Measurements from ENCODE around the gene PPP4R2.

PPP4R2 gene, protein sequence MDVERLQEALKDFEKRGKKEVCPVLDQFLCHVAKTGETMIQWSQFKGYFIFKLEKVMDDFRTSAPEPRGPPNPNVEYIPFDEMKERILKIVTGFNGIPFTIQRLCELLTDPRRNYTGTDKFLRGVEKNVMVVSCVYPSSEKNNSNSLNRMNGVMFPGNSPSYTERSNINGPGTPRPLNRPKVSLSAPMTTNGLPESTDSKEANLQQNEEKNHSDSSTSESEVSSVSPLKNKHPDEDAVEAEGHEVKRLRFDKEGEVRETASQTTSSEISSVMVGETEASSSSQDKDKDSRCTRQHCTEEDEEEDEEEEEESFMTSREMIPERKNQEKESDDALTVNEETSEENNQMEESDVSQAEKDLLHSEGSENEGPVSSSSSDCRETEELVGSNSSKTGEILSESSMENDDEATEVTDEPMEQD

DNA sequence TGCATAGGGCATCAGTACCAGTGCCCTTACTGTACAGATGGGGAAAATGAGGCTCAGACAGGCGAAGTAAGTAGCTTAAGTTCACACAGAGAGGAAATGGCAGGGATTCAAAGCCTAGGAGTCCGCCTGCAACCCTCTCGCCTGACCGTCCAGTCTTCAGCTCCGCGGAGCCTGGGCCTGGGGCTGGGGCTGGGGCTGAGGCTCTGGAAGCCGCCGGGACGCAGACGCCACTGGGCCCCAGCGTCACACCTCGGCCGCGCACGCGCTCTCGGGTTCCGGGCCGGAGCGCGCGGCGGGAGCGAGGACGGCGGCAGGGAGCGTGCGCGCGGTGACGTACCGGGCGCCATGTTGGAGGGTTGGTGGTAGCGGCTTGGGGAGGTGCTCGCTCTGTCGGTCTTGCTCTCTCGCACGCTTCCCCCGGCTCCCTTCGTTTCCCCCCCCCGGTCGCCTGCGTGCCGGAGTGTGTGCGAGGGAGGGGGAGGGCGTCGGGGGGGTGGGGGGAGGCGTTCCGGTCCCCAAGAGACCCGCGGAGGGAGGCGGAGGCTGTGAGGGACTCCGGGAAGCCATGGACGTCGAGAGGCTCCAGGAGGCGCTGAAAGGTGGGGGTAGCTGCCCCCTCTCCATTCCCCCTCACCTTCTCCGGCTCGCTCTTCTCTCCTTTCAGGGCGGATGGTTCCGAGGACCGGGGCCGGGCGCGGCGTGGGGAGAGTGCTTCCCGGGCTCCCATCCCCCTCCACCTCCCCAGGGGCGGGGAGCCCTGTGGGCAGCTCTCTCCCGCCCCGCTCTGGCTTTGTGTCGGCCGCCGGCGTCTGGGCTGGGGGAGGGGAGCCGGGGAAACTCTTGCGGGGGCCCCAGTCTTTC, at the start of gene PPP4R2:
Gene PPP4R2 (plus strand): TSS at position 339 of the 861 bp plus-strand sequence. CDS start 227 bp downstream, at position 566.
- DNase-seq (ENCODE audit: low spot score), result peak; percentile 93

DNA sequence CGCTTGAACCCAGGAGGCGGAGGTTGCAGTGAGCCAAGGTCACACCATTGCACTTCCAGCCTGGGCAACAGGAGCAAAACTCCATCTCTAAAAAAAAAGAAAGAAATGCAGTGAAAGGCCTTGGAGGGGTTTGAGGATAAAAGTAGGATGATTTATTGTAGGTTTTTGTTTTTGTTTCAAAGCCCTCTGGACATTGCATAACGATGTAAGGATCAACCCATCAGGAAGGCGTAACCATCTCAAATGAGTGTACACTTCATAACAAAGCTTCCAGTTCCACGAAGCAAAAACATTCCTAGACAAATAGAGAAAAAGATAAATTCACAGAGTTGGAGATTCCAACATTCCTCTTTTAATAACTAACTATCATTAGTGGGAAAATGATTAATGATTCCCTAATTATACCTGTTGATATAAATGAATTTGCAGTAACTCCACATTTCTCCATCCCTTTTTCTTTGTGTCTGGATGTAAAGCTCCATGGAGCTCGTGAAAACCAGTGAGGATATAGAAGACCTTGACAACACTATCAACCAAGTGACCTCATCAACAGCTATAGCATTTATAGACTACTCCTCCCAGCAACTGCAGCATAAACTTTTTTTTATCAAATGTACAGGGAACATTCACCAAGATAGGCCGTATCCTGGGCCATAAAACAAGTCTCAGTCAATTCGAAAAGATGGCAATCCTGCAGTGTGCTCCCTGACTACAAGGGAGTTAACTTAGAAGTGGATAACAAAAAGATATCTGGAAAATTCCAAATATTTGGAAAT, 48.7 kb upstream of the PPP4R2 start:
- DNase-seq (ENCODE audit: low spot score), result no peak

DNA sequence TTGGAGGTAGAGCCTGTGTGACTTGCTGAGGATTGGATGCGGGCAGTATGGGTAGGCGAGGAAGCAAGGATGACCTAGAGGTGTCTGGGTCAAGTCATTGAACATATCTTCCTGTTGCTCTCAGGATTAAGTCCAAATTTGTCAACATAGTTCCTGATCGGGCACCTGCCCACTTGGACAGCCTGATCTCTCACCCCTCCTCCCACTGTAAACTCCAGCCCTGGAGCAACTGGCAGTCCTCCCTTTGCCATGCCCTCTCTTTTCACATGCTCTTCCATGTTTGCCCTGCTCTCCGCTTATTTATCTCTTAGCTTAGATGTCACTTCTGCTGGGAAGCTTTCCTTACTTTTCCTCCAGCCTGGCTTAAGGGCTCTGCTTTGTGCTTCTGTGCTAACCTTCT, 47.6 kb upstream of the PPP4R2 start:
- DNase-seq (ENCODE audit: low spot score), result no peak

DNA sequence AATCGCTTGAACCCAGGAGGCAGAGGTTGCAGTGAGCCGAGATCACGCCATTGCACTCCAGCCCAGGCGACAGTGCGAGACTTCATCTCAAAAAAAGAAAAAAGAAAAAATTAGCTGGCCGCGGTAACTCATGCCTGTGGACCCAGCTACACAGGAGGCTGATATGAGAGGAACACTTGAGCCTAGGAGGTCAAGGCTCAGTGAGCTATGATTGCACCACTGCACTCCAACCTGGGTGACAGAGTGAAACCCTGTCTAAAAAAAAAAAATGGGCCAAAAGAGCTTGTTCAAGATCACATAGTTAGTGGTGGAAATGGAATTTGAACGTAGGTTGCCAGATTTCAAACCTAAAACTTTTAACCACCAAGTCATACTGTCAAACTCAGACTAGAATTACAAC, 46.2 kb upstream of the PPP4R2 start:
- DNase-seq (ENCODE audit: low spot score), result no peak

DNA sequence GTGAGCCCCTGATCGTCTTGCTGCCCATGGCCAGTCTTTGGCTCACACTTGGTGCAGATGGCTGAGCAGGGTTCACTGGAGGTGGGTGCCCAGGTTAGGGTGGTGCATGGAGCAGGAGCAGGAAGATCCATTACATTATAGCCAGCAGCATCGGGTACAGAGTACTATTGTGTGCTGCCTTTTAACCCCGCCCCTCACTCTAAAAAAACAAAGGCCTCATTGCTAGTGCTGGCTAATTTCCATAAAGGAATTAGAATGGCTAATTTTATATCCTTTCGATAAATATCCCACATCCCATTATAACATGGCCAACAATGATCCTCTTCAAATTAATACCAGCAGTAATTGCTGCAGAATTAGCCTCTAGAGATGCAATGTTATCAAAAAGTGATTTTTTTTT, 45.8 kb upstream of the PPP4R2 start:
- DNase-seq (ENCODE audit: low spot score), result no peak

DNA sequence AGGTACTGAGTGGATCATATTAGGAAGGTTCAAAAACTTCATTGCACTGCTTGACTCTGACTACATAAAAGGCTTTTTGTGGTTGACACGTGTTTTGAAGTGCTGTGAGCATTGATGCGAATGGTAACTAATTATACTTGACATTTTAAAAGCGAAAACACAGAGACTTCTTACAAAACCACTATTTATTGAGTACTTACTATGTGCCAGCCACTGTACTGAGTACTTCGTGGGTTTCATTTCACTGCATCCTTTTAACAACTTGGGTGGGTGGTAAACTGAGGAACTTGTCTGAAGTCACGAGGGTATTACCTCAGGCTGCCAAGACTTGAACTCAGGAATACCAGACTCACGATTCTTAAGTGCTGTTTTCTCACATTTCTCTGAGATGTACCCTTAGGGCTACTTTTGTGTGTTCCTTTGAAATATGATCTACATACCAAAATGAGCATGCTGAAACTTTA, 45.3 kb upstream of the PPP4R2 start:
- no peak for DNase-seq (ENCODE audit: low spot score)

DNA sequence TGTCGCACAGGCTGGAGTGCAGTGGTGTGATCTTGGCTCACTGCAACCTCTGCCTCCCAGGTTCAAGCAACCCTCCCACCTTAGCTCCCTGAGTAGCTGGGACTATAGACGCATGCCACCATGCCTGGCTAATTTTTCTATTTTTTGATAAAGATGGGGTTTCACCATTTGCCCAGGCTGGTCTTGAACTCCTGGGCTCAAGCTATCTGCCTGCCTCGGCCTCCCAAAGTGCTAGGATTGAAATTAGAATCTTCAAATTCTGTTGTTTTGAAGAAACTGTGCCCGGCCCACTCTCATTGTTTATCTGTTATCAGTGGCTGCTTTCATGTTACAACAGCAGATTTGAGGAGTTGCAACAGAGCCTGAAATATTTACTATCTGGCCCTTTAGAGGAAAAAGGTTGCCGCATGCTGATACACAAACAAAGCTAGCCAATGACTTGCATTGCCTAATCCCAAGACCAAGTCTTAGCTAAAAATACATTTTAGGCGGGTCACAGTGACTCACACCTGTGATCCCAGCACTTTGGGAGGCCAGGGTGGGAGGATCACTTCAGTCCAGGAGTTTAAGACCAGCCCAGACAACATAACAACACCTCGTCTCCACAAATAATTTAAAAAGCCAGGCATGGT, 43.2 kb upstream of the PPP4R2 start:
- DNase-seq (ENCODE audit: low spot score), result no peak

DNA sequence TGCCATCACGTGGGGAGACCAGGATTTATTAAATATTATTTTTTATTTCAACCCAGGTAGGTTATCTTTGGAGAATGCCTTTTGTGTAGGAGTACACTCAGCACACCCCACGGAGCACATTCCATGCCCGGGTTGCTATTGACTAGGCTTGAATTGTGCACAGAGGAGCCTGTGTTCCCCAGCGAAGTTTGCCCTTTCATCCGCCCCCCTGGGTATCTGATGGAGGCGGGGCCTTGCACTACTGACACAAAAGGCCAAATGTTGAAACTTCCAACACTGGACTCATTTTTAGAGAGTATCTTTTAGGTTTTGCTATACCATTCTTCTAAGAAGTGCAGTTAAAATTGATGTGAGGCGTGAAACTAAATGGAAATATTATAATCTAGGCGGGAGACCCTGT, 39.3 kb upstream of the PPP4R2 start:
- DNase-seq (ENCODE audit: low spot score), result peak; percentile 59

DNA sequence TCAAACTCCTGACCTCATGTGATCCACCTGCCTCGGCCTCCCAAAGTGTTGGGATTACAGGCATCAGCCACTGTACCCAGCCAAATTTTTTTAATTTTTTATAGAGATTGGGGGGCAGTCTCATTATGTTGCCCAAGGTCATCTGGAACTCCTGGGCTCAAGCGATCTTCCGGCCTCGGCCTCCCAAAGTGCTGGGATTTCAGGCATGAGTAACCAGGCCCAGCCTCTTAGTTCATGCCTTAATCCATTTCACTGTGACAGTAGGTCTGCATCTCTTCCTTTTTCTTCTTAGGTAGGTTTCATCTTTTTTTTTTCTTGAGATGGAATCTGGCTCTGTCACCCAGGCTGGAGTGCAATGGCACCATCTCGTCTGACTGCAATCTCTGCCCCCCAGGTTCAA, 37.3 kb upstream of the PPP4R2 start:
- no peak for DNase-seq (ENCODE audit: low spot score)

DNA sequence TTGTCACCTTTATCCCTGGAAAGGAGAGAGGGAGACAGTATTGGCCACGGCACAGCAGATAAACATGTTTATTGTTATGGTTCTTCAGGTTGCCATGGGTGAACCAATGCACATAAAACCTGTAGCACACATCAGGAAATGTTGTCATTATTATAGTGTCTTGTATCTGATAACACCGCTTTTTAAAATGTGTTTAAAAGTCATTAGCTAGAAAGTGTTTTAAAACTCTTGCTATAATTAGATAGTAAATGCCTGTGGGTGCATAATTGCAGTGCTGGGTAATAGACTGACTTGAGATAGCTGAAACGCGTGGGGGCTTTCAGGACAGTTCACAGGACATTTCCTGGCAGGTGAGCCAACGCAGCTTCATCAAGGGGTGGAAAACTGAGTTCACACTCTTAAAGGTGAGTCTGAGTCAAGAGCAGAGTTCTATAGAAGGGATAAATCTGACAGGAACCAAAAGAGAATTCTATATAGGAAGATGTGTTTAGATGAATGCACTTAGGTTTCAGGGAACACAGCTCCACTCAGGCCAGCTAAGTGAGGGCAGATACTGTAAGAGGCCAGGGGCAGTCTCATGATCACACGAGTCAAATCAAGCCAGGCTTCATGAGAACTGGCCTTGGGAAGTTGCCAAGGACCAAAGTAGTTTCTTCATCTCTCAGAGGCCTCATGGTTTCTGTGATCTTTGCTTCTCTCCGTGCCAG, 35.6 kb upstream of the PPP4R2 start:
- no peak for DNase-seq (ENCODE audit: low spot score)

DNA sequence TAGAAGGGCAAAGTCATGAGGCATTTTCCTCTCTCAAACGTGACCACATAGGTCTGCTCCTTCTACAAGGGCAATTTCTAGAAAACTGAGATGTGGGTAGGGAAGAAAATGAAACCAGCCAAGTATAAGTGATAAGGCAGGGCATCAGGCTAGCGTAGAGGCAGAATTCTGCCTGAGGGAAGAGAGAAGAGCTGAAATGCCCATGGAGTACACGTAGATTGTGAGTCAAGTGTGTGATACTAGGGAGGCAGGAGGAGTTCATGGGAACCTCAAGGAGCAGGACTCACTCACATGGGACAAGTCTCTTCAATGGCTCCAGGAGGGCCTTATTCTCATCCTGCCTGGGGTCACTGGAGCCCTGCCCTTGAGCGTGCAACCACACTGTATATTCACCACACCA, 34.9 kb upstream of the PPP4R2 start:
- no peak for DNase-seq (ENCODE audit: low spot score)

DNA sequence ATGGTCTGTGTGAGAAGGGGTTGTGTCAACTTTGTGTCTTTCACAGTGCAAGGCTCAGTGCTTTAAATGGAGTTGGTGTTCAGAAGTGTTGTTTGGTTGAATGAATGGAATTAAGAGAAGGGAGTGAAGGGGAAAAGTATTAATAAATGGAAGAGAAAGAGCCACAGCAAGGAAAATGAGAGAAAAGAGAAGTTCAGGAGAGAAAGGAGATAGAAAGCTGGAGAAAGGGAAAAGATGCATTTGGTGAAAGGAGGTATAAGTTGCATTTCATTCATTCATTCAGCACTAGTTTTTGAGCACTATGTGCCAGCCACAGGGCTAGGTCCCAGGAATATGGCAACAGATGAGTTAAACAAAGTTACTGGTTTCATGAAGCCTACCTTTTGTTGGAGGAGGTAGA, 34.3 kb upstream of the PPP4R2 start:
- no peak for DNase-seq (ENCODE audit: low spot score)

DNA sequence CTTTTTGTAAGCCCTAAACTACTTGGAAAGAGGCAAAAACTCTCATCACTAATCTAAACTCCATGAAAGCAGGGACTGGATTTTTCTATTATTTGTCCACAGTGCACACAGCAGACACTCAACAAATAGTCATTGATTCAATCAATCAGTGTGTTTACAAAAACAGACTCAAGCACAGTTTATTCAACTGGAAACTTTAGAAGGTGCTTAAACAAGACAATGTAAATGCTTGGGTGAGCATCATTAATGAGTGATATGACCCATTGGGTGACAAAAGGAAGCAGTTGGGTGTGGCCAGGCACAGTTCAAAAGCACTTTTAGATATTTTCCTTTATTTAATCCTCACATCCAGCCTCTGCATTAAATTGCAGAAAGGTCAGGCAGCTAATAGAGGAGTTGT, 32.0 kb upstream of the PPP4R2 start:
- DNase-seq (ENCODE audit: low spot score), result no peak

DNA sequence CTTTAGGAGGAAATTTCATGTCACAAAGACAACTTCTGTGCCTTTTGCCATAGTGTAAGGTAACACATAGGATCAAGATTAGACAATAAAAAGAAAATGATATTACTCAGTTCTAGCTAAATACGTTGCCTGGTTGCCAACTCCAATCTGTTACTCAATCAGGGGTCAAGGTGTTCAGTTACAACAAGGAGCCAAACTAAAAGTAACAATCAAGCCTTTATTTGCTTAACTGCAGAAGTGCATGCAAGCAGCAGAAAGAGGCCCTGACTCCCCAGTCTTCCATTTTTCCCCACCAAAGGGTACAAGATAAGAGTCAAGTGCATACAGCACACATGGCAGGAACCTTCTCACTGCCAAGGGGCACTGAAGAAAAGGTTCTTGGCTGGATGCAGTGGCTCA, 28.3 kb upstream of the PPP4R2 start:
- DNase-seq (ENCODE audit: low spot score), result no peak

DNA sequence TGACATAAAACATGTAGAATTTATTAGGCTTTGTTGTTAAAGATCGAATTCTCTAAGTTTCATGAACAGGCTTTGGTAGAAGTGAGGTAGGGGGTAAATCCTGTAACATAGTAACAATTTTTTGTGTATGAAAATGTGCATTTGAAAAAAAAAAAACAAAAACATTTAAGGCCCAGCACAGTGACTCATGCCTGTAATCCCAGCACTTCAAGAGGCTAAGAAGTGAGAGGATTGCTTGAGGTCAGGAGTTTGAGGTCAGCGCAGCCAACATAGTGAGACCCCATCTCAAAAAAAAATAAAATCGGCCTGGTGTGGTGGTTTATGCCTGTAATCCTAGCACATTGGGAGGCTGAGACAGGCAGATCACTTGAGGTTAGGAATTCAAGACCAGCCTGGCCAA, 26.8 kb upstream of the PPP4R2 start:
- no peak for DNase-seq (ENCODE audit: low spot score)

DNA sequence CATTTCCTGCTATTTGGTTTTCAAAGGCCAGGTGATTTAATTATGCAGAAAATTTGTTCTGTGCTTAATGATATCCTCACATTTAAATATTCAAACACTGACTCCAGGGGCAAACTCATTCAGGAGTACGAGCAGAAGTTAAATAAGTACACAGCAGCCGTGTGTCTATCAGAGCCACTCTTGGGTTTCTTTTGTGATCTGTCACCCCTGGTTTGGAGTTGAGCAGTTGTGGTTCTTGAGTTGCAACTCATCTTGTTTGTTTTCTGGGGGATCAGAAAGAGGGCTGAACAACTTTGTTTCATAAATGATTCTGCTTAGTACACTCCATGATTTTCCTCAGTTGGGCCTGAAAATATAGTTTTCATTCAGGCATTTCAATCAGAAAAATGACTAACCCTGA, 25.7 kb upstream of the PPP4R2 start:
- DNase-seq (ENCODE audit: low spot score), result no peak

DNA sequence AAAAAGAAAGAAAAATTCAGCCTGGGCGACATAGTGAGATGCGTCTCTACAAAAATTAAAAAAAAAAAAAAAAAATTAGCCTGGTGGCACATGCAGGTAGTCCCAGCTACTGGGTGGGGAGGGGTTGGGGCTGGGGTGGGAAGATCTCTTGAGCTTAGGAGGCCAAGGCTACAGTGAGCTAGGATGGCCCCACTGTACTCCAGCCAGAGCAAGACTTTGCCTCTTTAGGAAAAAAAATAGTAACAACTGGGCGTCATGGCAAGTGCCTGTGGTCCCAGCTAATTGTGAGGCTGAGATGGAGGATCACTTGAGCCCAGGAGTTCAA, 23.9 kb upstream of the PPP4R2 start:
- no peak for DNase-seq (ENCODE audit: low spot score)

DNA sequence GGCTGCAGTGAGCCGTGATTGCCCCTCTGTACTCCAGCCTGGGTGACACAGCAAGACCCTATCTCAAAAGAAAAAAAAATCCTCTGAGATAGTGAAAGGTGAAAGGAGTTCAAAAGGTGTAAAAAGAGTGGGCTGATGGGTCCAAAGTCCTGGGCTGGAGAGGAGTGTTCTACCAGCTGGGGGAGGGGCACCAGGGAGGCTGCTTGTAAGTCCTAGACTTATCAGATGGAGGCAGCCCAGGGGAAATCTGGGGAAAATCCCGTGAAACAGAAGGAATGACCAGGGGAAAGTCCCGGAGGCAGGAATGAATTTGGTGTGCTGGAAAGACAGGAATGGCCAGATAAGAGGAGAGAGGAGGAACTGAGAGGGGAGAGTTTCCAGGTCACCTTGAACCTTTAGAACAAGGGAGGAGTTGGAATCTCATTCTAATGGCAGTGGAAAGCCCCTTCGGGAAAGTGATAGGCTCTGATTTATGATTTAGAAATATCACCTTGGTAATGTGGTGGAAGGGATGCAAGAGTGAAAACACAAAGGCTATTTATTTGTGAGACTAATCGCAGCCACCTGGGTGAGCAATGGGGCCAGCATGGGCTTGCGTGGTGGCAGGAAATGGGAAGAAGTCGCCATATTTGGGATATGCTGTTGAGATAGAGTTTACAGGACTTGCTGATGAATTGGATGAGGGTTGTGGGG, 23.4 kb upstream of the PPP4R2 start:
- DNase-seq (ENCODE audit: low spot score), result no peak

DNA sequence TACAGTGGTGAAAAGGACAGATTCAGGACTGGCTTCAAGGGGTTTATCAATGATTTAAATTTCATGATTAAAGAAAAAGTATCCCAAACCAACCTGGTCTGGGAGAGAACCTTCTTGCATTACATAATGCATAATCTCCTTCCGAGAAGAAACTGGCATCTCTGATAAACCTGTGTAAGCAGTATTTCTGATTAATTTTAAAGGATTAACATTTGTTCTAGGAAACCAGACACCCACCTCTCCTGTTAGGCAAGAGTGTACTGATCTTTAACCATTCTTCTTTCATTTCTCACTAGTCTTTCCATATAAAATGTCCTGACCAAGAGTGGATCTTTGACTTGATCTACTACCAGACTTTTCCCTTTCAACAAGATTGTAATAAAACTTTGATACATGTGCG, 22.8 kb upstream of the PPP4R2 start:
- no peak for DNase-seq (ENCODE audit: low spot score)

DNA sequence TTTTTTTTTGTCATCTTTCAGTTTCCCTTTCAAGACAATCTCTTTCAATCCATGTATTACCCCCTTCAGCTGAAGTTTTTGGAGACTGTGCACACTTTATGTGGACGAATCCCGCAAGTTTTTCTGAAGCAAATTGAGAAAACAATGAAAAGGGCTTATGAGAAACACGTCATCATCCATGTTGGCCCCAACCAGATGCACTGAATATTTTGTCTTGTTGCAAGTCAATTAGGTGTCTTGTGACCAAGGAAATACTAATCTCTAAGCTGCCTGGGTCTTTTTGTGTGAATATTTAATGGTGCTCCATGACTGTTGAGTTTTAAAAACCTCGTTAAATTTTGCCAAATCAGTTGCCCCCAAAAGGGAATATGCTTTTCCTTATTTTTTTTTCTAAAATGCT, 21.7 kb upstream of the PPP4R2 start:
- no peak for DNase-seq (ENCODE audit: low spot score)

DNA sequence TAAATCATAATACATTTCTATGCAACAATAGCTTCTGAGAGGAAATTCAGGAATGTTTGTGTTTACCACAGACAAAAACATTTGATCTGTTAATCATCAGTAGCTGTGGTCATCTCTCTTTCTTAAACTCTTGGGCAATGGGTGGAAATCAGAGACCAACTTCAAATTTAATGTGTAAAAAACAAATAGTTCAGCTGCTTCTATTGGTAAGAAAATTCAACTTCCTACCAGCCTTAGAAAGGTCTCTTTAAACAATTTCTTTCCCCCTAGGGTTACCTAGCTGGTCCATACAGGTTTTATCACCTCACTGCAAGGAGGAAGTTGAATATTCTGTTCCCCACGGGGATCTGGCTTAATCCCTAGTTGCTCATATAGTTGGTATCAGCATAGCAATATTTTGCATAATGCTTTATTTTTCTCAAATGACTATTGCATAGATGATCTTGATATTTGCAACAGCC, 20.3 kb upstream of the PPP4R2 start:
- no peak for DNase-seq (ENCODE audit: low spot score)
